Peyer's patch (tissue), 4 donors: ENCODE results near the gene TOPAZ1. TPM values are rescaled to one million over a fixed set of nuclear protein-coding genes. Genes with fewer than 3 reads are reported as not detected.
"Not testable (repeated sequence)": the region's sequence is repeated elsewhere in the genome, so short reads cannot be mapped to it uniquely, and the experiment has no call there.

Experiments used
- DNase-seq, 3 donors: peaks; one replicate each; pipeline ENCODE4 v3.0.0-alpha.2; 2017 to 2019
- H3K27ac ChIP-seq, 4 donors: fragments of 200-600 bp; sonication (generic); one replicate each; pipeline ENCODE4 v1.5.1; 2016 to 2019
- H3K27me3 ChIP-seq, 2 donors: fragments of 200-600 bp; sonication (generic); one replicate each; pipeline ENCODE4 v1.5.1; 2019
- H3K36me3 ChIP-seq, 3 donors: fragments of 200-600 bp; sonication (generic); one replicate each; pipeline ENCODE4 v1.5.1; 2016 to 2019
- H3K4me1 ChIP-seq, 4 donors: fragments of 200-600 bp; sonication (generic); one replicate each; pipeline ENCODE4 v1.5.1; 2016 to 2019
- H3K4me3 ChIP-seq, 4 donors: fragments of 200-600 bp; sonication (generic); 1 replicate in 3 of 4; 2 replicates in 1 of 4; pipeline ENCODE4 v1.5.1; 2016 to 2019; ENCODE audit warnings: mild to moderate bottlenecking in 1 of 4
- H3K9me3 ChIP-seq, 4 donors: fragments of 200-600 bp; sonication (generic); one replicate each; pipeline ENCODE4 v1.5.1; 2016 to 2019; ENCODE audit warnings: mild to moderate bottlenecking in 1 of 4
- POLR2A ChIP-seq, 2 donors: fragments of 450-650 bp; IDR thresholded peaks; one replicate each; pipeline ENCODE4 v1.5.1; 2017; ENCODE audit warnings: antibody characterized with exemption in 2 of 2, mild to moderate bottlenecking in 2 of 2, moderate library complexity in 2 of 2
- total RNA-seq, 4 donors: library from RNA; depleted of rRNA; stranded (reverse); fragments of >200 nt; gene quantifications; one replicate each; pipeline ENCODE4 v1.1.0, GENCODE V29; 2016
- TF ChIP-seq, protein P1 (sequence below), 6 experiments: fragments of 450-650 bp in 4 of 6; fragments of 200-600 bp in 2 of 6; sonication (generic) in 1 of 6; IDR thresholded peaks; one replicate each; pipeline ENCODE4 v1.5.1; 2017 to 2019; ENCODE audit warnings: antibody characterized with exemption in 6 of 6, mild to moderate bottlenecking in 3 of 6, moderate library complexity in 1 of 6

The TOPAZ1 gene
- total RNA-seq, 4 donors from 2014 or later: not detected

DNA sequence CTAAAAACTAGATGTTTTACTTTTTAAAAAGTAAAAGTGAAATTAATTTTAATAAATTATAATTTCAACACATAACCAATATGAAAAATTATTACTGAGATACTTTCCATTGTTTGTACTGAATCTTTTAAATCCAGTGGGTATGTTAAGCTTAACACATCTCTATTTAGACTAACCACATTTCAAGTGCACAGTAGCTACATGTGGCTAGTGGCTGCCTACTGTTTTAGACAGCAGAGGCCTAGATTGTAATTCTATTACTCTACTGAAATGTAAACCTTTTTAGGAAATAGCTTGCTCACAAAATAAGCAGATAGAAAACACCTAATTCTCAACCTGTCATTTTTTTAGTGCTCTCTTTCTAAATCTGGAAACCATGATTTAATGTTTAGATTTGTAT, 101.7 kb downstream of the TOPAZ1 start:
- Histone ChIP-seq H3K4me3 (no peak overlapping the region), H3K27ac (no peak overlapping the region), H3K9me3 (no peaks in the 10 kb centered on the region), H3K4me1 (peaks cover 0 to 14% (median 0%) of the 10 kb centered on the region in 4 donors), H3K36me3 (no peaks in the 10 kb centered on the region), H3K27me3 (no peaks in the 10 kb centered on the region)
- DNase-seq: no peak
- no peak for TF ChIP-seq POLR2A (IDR thresholded peaks at IDR 0.05)
- TF ChIP-seq, protein P1, sequence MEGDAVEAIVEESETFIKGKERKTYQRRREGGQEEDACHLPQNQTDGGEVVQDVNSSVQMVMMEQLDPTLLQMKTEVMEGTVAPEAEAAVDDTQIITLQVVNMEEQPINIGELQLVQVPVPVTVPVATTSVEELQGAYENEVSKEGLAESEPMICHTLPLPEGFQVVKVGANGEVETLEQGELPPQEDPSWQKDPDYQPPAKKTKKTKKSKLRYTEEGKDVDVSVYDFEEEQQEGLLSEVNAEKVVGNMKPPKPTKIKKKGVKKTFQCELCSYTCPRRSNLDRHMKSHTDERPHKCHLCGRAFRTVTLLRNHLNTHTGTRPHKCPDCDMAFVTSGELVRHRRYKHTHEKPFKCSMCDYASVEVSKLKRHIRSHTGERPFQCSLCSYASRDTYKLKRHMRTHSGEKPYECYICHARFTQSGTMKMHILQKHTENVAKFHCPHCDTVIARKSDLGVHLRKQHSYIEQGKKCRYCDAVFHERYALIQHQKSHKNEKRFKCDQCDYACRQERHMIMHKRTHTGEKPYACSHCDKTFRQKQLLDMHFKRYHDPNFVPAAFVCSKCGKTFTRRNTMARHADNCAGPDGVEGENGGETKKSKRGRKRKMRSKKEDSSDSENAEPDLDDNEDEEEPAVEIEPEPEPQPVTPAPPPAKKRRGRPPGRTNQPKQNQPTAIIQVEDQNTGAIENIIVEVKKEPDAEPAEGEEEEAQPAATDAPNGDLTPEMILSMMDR (IDR thresholded peaks at IDR 0.05): no peak

DNA sequence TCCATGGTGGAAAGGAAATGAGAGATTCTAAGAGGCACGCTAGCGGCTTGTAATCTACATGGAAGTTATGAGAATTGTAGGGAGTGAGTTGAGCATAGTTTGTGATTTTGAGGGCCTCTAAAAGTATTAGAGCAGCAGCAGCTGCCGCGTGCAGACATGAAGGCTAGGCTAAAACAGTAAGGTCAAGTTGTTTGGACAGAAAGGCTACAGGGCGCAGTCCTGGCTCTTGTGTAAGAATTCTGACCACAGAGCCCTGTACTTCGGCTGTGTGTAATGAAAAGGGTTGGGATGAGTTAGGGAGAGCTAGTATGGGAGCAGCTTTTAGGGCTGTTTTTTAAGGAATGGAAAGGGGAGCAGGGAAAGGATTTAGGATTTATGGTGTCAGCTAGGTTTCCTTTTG, 104.9 kb downstream of the TOPAZ1 start:
- not testable (repeated sequence) for DNase-seq, H3K27me3 ChIP-seq
- H3K27ac ChIP-seq: peak overlapping the region in 2 of 4 donors; percentile 10 to 58

DNA sequence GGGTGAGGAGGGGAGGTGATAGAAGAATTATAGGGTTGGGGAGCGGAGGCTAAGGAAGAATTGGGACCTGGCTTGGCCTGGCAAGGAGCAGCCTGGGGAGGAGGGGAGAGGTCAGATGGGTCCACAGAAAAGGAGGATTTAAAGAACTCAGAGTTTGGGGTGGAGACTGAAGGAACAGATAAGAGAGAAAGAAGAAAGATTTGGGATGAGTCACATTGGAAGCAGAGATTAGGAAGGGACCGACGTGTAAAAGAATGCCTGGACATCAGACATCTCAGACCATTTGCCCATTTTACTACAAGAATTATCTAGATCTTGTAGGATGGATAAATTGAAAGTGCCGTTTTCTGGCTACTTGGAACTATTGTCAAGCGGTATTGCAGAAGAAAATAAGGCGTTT, 107.3 kb downstream of the TOPAZ1 start:
- H3K4me3 ChIP-seq: no peak overlapping the region
- TF ChIP-seq, protein P1 (IDR thresholded peaks at IDR 0.05): no peak
- no peak for TF ChIP-seq POLR2A (IDR thresholded peaks at IDR 0.05)
- no peaks in the 10 kb centered on the region for H3K4me1 ChIP-seq
- no peaks in the 10 kb centered on the region for H3K9me3 ChIP-seq
- no peaks in the 10 kb centered on the region for H3K27me3 ChIP-seq
- no peak for DNase-seq
- H3K27ac ChIP-seq: no peak overlapping the region
- H3K36me3 ChIP-seq: no peaks in the 10 kb centered on the region

More for the DNA sequence above, 104.9 kb downstream of the TOPAZ1 start:
- not testable (repeated sequence) for H3K4me3 ChIP-seq, H3K9me3 ChIP-seq, H3K36me3 ChIP-seq, H3K4me1 ChIP-seq

DNA sequence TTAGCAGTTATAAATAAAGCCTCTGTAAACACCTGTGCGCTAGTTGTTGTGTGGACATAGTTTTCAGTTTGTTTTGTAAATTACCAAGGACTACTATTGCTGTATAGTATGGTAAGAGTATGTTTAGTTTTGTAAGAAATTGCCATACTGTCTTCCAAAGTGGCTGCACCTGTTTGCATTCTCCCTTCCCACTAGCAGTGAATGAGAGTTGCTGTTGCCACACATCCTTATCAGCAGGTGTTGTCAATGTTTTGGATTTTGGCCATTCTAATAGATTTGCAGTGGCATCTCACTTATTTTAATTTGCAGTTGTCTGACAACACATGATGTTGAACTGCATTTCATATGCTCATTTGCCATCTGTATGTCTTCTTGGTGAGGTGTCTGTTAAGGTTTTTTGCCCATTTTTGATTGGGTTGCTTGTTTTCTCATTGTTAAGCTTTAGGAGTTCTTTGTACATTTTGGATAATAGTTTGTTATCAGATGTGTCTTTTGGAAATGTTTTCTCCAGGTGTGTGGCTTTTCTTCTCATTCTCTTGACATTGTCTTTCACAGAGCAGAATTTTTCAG, 111.8 kb downstream of the TOPAZ1 start:
- H3K27ac ChIP-seq: no peak overlapping the region
- no peak for TF ChIP-seq POLR2A (IDR thresholded peaks at IDR 0.05)
- TF ChIP-seq, protein P1 (IDR thresholded peaks at IDR 0.05): no peak
- no peak for DNase-seq

DNA sequence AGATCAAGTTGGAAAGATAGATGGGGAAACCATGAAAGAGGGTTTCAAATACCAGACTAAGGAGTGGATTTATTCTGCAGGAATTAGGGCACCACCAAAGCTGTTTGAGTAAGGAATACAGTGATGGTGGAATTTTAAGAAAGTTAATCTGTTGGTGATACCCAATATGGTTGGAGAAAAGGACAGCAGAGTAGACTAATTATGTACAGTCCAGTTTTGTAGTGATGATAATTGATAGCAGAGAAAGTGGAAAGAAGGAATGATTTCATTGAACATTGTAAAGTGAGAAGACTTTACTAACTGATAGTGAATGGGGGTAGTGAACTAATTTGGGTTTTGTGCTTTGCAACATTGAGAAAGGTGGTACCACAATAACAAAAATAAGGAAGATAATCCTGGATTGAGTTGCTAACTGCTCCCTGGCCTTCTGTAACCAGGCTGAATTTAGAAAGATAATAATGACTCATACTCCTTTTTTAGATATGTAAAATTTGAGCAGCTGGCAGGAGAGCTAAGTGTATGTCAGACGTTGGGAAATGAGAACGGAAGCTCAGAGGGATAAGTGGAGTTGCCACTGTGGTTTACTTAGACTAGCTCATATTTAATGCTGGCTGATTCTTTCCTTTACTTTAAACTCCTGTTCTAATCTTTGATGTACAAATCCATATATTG, 113.8 kb downstream of the TOPAZ1 start:
- no peaks in the 10 kb centered on the region for H3K9me3 ChIP-seq
- H3K4me1 ChIP-seq: no peaks in the 10 kb centered on the region
- no peak overlapping the region for H3K4me3 ChIP-seq
- TF ChIP-seq POLR2A (IDR thresholded peaks at IDR 0.05): no peak
- TF ChIP-seq, protein P1 (IDR thresholded peaks at IDR 0.05): no peak
- DNase-seq: no peak
- peak overlapping the region in 1 of 4 donors; percentile 32 for H3K27ac ChIP-seq
- peaks cover 0 to 20% (median 0%) of the 10 kb centered on the region in 3 donors for H3K36me3 ChIP-seq
- no peaks in the 10 kb centered on the region for H3K27me3 ChIP-seq

More for the DNA sequence above, 111.8 kb downstream of the TOPAZ1 start:
- Histone ChIP-seq H3K27me3 (no peaks in the 10 kb centered on the region), H3K36me3 (peaks cover 0 to 10% (median 0%) of the 10 kb centered on the region in 3 donors), H3K4me3 (no peak overlapping the region), H3K9me3 (no peaks in the 10 kb centered on the region), H3K4me1 (no peaks in the 10 kb centered on the region)

DNA sequence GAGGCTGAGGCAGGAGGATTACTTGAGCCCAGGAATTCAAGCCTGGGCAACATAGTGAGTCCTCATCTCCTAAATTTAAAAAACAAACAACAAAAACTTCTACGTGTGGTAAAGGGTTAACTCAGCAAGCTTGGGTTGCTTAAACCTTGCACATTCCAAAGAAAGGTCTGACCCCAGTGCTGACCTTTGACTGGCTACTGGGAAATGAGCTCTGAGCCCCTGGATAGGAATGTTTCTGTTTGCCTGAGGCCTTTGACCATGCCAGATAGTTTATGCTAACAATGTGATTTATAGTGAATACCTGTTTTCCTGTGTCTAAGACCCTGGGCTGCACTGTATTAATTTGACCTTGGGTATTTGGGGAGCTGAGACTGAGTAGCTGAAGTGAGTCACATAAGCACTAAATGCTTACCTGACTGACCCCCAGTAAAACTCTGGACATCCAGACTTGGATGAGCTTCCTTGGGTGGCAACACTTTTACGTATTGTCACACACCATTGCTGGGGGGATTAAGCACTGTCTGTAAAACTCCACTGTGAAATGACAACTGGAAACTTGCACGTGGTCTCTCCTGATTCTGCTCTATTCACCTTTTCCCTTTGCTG, 117.6 kb downstream of the TOPAZ1 start:
- Histone ChIP-seq H3K4me1 (no peaks in the 10 kb centered on the region), H3K36me3 (peaks cover 0 to 20% (median 0%) of the 10 kb centered on the region in 3 donors), H3K9me3 (no peaks in the 10 kb centered on the region), H3K27me3 (no peaks in the 10 kb centered on the region), H3K27ac (no peak overlapping the region), H3K4me3 (no peak overlapping the region)
- no peak for DNase-seq
- no peak for TF ChIP-seq POLR2A (IDR thresholded peaks at IDR 0.05)
- TF ChIP-seq, protein P1 (IDR thresholded peaks at IDR 0.05): no peak
